ENCODE data around the gene STON2.

DNA sequence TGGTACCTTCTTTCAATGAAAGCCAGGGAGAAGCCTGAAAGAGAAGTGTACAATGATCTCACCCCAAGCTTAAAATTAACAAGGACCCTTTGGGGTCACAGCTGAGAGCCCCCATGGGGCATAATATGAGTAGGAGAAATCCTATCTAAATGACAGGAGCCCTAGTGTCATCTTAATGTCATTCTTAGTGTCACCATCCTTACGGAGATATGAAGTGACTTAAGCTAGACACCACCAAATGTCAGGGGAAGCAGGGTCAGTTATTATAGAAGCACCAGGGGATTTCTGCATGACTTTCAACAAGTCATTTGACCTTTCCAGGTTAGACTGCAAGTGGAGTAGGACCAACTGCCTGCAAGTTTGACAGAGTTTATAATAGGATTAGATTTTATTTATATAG is 28.9 kb upstream of the STON2 start:
- TF ChIP-seq EP300 (IDR thresholded peaks at IDR 0.05; ENCODE audit: borderline replicate concordance in 1 of 2, low read depth in 2 of 2, low read length in 2 of 2) (no peak), SIRT6 (IDR thresholded peaks at IDR 0.05; ENCODE audit: low read length) (no peak), NRF1 (IDR thresholded peaks at IDR 0.05; ENCODE audit: low read depth, low read length) (no peak), CEBPB (IDR thresholded peaks at IDR 0.05; ENCODE audit: low read depth, low read length) (no peak)

Data from H1 (cell line).